GM12874 (cell line): ENCODE measurements around the gene TOB2.

Experiments used
- CTCF ChIP-seq: IDR thresholded peaks from 2 replicates; pipeline ENCODE4 v1.5.1; 2011; ENCODE audit warnings: low read depth, mild to moderate bottlenecking, control low read depth, low read length, moderate library complexity; ENCODE audit not compliant: insufficient read depth

Gene TOB2

GRCh38 chr22:41474872-41475451, 28.4 kb upstream of the TOB2 start:
- no peak for TF ChIP-seq CTCF

DNA sequence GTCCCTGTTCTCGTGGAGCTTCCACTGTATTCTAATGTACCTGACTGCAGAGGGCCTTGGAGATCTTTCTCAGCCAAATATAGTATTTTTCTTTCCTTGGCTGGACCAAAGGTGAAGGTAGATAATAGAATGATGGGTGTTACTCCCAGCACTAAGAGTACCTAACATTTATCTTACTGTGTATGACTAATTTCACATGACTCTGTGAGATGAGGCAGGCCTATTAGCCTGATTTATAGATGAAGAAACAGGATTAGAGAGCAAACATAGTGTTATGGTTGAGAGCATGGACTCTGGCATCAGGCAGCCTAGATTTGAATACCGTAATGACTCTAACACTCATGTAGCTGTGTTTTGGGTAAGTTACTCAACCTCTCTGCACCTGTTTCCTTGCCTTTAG, 25.0 kb upstream of the TOB2 start:
- no peak for TF ChIP-seq CTCF

DNA sequence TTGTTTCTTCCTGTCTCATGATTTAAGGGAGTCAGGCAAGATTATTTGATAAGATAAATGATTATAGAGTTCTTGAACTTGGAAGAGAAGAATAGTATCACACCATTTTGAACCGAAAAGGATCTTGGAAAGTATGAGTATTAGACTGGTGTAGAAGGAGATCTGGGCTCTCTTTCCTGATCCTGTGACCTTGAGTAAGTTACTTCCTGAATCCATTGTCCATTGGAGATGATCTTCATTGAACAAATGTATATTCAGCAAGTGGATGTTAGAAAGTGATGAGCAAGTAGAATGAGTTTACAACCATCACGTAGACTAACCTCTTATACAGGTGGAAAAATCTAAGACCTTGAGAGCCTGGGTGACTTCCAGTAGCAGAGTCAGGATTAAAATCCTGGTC, 24.3 kb upstream of the TOB2 start:
- no peak for TF ChIP-seq CTCF

DNA sequence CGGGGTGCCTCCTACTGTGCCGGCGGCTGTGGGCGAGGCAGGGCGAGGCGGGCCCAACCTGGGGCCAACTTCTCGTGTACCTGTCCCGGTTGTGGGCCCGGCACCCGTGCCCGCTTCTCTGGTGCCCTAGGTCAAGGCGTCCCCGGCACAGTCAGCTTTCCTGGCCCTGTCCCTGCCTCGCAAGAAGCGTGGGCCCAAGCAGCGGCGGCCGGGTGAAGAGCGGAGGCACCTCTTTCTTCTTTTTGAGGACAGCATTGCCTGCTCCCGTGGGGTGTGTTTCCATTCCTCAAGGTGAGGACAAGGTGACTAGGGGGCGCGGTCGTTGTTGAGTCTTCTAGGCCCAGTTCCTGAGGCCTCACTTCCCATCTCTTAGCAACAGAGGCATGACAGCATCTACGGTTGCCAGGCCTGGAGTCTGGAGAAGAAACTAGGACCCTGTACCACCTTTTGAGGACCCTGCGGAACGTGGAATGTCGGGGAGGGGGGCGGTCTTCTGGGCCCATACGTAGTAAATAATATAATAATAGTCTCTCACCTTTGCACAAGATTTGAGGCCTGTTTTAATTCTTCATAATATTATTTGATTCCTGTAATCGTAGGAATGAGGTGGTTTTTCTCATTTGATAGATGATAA, 22.7 kb upstream of the TOB2 start:
- 0 out of 2 replicates have a peak, but pooled peaks have one; percentile 7 for TF ChIP-seq CTCF

- no peak for TF ChIP-seq CTCF
Observed at GRCh38 chr22:41468381-41469217, 22.0 kb upstream of the TOB2 start, which contains the start of the genes ACO2 and PHF5A. Gene ACO2 (plus strand): TSS chr22:41469117. CDS start chr22:41469147, 30 bp downstream. Gene PHF5A (minus strand): TSS chr22:41468692. CDS start chr22:41468653, 39 bp downstream.

DNA sequence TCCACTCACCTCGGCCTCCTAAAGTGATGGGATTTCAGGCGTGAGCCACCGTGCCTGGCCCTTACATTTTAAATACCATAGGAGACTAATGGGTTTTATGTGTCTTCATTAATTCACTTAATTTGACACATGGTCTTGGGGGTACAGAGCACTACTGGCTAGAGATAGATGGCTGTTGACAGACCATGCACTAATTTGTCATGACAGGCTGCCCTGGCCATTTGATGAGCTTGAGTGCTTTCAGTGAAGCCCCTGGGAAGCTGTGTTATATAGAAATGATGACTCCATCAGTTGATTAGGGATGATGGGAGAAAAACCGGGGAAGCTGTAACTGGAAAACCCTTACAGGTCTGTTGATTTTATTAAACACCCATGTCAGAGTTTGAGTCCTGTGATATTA, 15.3 kb upstream of the TOB2 start:
- no peak for TF ChIP-seq CTCF

- TF ChIP-seq CTCF: no peak
Observed at GRCh38 chr22:41459431-41459830, 12.8 kb upstream of the TOB2 start.
